Neural crest cell (in vitro differentiated cells): ENCODE results near the gene KLHDC8B. TPM values are rescaled to one million over a fixed set of nuclear protein-coding genes. Genes with fewer than 3 reads are reported as not detected.

Source experiments
- DNase-seq: peaks from one replicate; pipeline ENCODE4 v3.0.0; 2021; ENCODE audit warnings: low read depth, mixed read lengths, low spot score
- H3K27ac Mint-ChIP-seq: one replicate; pipeline ENCODE4 v1.8.0; 2021; ENCODE audit warnings: mild to moderate bottlenecking, mixed read lengths; ENCODE audit not compliant: unreplicated experiment
- H3K27me3 Mint-ChIP-seq: 2 replicates; pipeline ENCODE4 v1.8.0; 2021; ENCODE audit warnings: low read depth, mild to moderate bottlenecking, mixed read lengths
- H3K36me3 Mint-ChIP-seq: 2 replicates; pipeline ENCODE4 v1.8.0; 2021; ENCODE audit warnings: low read depth, mild to moderate bottlenecking, mixed read lengths
- H3K4me1 Mint-ChIP-seq: 2 replicates; pipeline ENCODE4 v1.8.0; 2021; ENCODE audit warnings: mixed read lengths
- H3K4me3 Mint-ChIP-seq: one replicate; pipeline ENCODE4 v1.8.0; 2021; ENCODE audit warnings: mild to moderate bottlenecking, mixed read lengths
- H3K9me3 Mint-ChIP-seq: 2 replicates; pipeline ENCODE4 v1.8.0; 2021; ENCODE audit warnings: mixed read lengths
- CTCF ChIP-seq: fragments of 200-600 bp; sonication (generic); conservative IDR thresholded peaks from 2 replicates; pipeline ENCODE4 v1.5.0; 2021; ENCODE audit warnings: antibody characterized with exemption, mild to moderate bottlenecking
- total RNA-seq: library from RNA; stranded (reverse); gene quantifications from 2 replicates; pipeline ENCODE4 v1.2.1, GENCODE V29; 2021

KLHDC8B gene
- total RNA-seq, 1 donor from 2014 or later: 44.9 TPM

GRCh38 chr3:49132437-49133225 is 38.8 kb upstream of the KLHDC8B start, which contains the start of gene LAMB2:
TSS of gene LAMB2 (minus strand) at chr3:49133050. CDS start at chr3:49132867, 183 bp downstream.
- peak; percentile 17 for TF ChIP-seq CTCF
- peak within 1 kb of the TSS; percentile 92 for H3K4me3 Mint-ChIP-seq
- H3K27me3 Mint-ChIP-seq: no peaks in the 10 kb centered on the region
- H3K36me3 Mint-ChIP-seq: no peaks in the 10 kb centered on the region
- no peaks in the 10 kb centered on the region for H3K9me3 Mint-ChIP-seq
- peaks cover 35% of the 10 kb centered on the region for H3K4me1 Mint-ChIP-seq
- H3K27ac Mint-ChIP-seq: peak within 1 kb of the TSS; percentile 64
- DNase-seq: peak; percentile 65

GRCh38 chr3:49133226-49133951 is 38.0 kb upstream of the KLHDC8B start:
- Mint-ChIP-seq H3K4me1 (peaks cover 35% of the 10 kb centered on the region), H3K36me3 (no peaks in the 10 kb centered on the region), H3K27ac (peak overlapping the region; percentile 64), H3K4me3 (peak overlapping the region; percentile 92), H3K9me3 (no peaks in the 10 kb centered on the region), H3K27me3 (no peaks in the 10 kb centered on the region)
- no peak for TF ChIP-seq CTCF
- DNase-seq: peak; percentile 69

GRCh38 chr3:49134471-49135265 is 36.7 kb upstream of the KLHDC8B start:
- Mint-ChIP-seq H3K36me3 (no peaks in the 10 kb centered on the region), H3K9me3 (no peaks in the 10 kb centered on the region), H3K27me3 (no peaks in the 10 kb centered on the region), H3K4me3 (peak overlapping the region; percentile 92), H3K4me1 (peaks cover 35% of the 10 kb centered on the region), H3K27ac (no peak overlapping the region)
- TF ChIP-seq CTCF: no peak
- no peak for DNase-seq

- Mint-ChIP-seq H3K36me3 (no peaks in the 10 kb centered on the region), H3K27me3 (no peaks in the 10 kb centered on the region), H3K27ac (no peak overlapping the region), H3K4me3 (peak overlapping the region; percentile 92), H3K4me1 (peaks cover 42% of the 10 kb centered on the region), H3K9me3 (no peaks in the 10 kb centered on the region)
- DNase-seq: no peak
- no peak for TF ChIP-seq CTCF
These were observed 35.9 kb upstream of the KLHDC8B start for GRCh38 chr3:49135499-49135898.

- peaks cover 6% of the 10 kb centered on the region for H3K27me3 Mint-ChIP-seq
- peaks cover 2% of the 10 kb centered on the region for H3K9me3 Mint-ChIP-seq
- no peak overlapping the region for H3K4me3 Mint-ChIP-seq
- H3K36me3 Mint-ChIP-seq: no peaks in the 10 kb centered on the region
- TF ChIP-seq CTCF: no peak
- H3K4me1 Mint-ChIP-seq: peaks cover 9% of the 10 kb centered on the region
- no peak overlapping the region for H3K27ac Mint-ChIP-seq
- DNase-seq: no peak
These were observed 31.3 kb upstream of the KLHDC8B start for GRCh38 chr3:49140080-49140479.
